ENCODE data around the gene ASB10. TPM values are rescaled to one million over a fixed set of nuclear protein-coding genes. Genes with fewer than 3 reads are reported as not detected.

Gene ASB10
- total and polyA plus RNA-seq, 3 donors from 2014 or later, result 0.18 to 0.39 TPM; not detected in 1

GRCh38 chr7:151211155-151211772 lies 24.2 kb upstream of the ASB10 start:
- Histone ChIP-seq H3K36me3 (ENCODE audit: low read depth, missing control alignments) (no peaks in the 10 kb centered on the region), H3K9me3 (no peaks in the 10 kb centered on the region), H3K4me3 (no peak overlapping the region), H3K4me1 (no peaks in the 10 kb centered on the region), H3K27ac (no peak overlapping the region), H3K27me3 (no peaks in the 10 kb centered on the region)
- TF ChIP-seq CTCF (IDR thresholded peaks at IDR 0.05), result no peak
- no peak for TF ChIP-seq POLR2A (IDR thresholded peaks at IDR 0.05)
- WGBS, 2 donors, result 87 to 90% methylated on average over 3 of the region's 3 CpGs
- DNase-seq, result no peak
- intact Hi-C loops (cut with DNase I; ENCODE audit: low total_unique reads), result no loop called here

- DNase-seq, result no peak
- no peaks in the 10 kb centered on the region for H3K27me3 ChIP-seq
- H3K4me1 ChIP-seq, result no peaks in the 10 kb centered on the region
- no peak within 1 kb of the TSS for H3K4me3 ChIP-seq
- intact Hi-C loops (cut with DNase I; ENCODE audit: low total_unique reads), result no loop called here
- no peak for TF ChIP-seq POLR2A (IDR thresholded peaks at IDR 0.05)
- TF ChIP-seq CTCF (IDR thresholded peaks at IDR 0.05), result no peak
- WGBS, 2 donors, result 79 to 85% methylated on average over 17 of the region's 17 CpGs
- H3K36me3 ChIP-seq (ENCODE audit: low read depth, missing control alignments), result no peaks in the 10 kb centered on the region
- no peaks in the 10 kb centered on the region for H3K9me3 ChIP-seq
- H3K27ac ChIP-seq, result no peak within 1 kb of the TSS
Observed at GRCh38 chr7:151210087-151210854, 23.2 kb upstream of the ASB10 start, which contains the start of gene H2BK1. TSS of gene H2BK1 (minus strand) at chr7:151210488. CDS start at chr7:151210318, 170 bp downstream.

DNA sequence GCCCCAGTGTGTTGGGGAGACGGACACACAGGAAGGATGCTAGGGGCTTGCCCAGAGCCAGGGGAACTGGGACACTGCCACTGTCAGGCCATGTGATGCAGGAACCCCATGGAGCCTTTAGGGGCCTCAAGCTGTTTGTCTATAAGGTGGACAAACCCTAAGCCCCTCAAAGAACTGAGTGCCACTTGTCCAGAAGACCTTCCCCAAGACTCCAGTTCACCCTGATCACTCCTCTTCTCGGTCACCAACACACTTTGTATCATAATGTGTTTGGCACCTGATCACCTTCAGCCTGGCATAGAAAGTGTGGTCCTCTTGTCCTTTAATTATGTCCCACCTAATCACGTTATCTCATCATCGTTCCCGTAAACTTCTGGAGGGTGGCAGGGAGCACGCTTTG lies 22.5 kb upstream of the ASB10 start:
- DNase-seq, result no peak
- intact Hi-C loops (cut with DNase I; ENCODE audit: low total_unique reads), result no loop called here

DNA sequence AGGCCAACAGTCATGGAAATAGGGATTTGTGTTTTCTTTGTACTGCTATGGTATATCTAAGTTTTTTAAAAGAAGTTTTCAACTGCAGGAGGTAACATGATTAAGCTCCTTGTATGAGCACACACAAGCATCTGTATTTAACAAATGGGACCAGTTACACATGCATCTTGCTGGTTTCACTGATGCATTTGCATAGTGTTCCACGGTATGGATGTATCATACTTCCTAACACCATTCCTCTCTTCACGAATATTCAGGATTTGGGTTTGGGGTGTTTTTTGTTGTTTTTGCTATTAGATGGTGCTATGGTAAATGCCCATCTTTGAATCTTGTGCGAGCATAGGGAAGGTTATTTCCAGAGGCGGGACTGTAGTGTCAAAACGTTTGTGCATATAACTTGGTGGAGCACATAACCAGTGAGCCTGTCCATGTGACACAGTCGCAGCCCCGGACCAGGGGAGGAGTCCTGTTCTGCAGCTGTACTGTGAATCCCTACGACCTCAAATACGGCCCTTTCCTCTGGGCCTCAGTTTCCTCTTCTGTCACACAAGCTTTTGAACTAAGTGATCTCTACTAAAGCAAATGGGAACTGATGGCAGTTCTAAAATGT lies 21.3 kb upstream of the ASB10 start:
- intact Hi-C loops (cut with DNase I; ENCODE audit: low total_unique reads), result no loop called here
- Histone ChIP-seq H3K27me3 (no peaks in the 10 kb centered on the region), H3K27ac (no peak overlapping the region), H3K4me1 (no peaks in the 10 kb centered on the region), H3K4me3 (no peak overlapping the region), H3K9me3 (no peaks in the 10 kb centered on the region), H3K36me3 (ENCODE audit: low read depth, missing control alignments) (no peaks in the 10 kb centered on the region)
- TF ChIP-seq POLR2A (IDR thresholded peaks at IDR 0.05) (no peak), CTCF (IDR thresholded peaks at IDR 0.05) (no peak)
- no peak for DNase-seq
- 76 to 85% methylated on average over 9 of the region's 9 CpGs for WGBS, 2 donors

More for the DNA sequence above, 22.5 kb upstream of the ASB10 start:
- WGBS, 2 donors, result 87 to 94% methylated on average over 6 of the region's 6 CpGs
- H3K4me1 ChIP-seq, result no peaks in the 10 kb centered on the region
- TF ChIP-seq CTCF (IDR thresholded peaks at IDR 0.05) (no peak), POLR2A (IDR thresholded peaks at IDR 0.05) (no peak)
- H3K27ac ChIP-seq, result no peak overlapping the region
- no peak overlapping the region for H3K4me3 ChIP-seq
- no peaks in the 10 kb centered on the region for H3K27me3 ChIP-seq
- H3K9me3 ChIP-seq, result no peaks in the 10 kb centered on the region
- no peaks in the 10 kb centered on the region for H3K36me3 ChIP-seq (ENCODE audit: low read depth, missing control alignments)
